ENCODE measurements around the gene RNF220. TPM values are rescaled to one million over a fixed set of nuclear protein-coding genes. Genes with fewer than 3 reads are reported as not detected.
"Not testable (repeated sequence)": the region's sequence is repeated elsewhere in the genome, so short reads cannot be mapped to it uniquely, and the experiment has no call there.

Gene RNF220
- total and polyA plus RNA-seq, 2 experiments from 2014 or later = 77.2 to 117 TPM

GRCh38 chr1:44662683-44663030, 257.6 kb downstream of the RNF220 start:
- Histone ChIP-seq H4K20me1 (ENCODE audit: insufficient read depth, poor library complexity, severe bottlenecking) (no peaks in the 10 kb centered on the region), H3K4me2 (no peak overlapping the region), H3K27ac (no peak overlapping the region), H3K9me2 (replicated peaks; ENCODE audit: insufficient read depth) (no peaks in the 10 kb centered on the region), H3K4me3 (no peak overlapping the region), H3K36me3 (replicated peaks; ENCODE audit: insufficient read depth, low read depth) (no peaks in the 10 kb centered on the region), H2AFZ (no peak overlapping the region), H3K9me3 (ENCODE audit: low read depth) (no peaks in the 10 kb centered on the region), H3K79me2 (no peaks in the 10 kb centered on the region), H3K27me3 (no peaks in the 10 kb centered on the region), H3K4me1 (ENCODE audit: insufficient read depth) (peaks cover 10% of the 10 kb centered on the region)
- 89% methylated on average over 5 of the region's 5 CpGs for WGBS (ENCODE audit: low lambda C conversion rate, missing lambda C conversion rate)
- TF ChIP-seq EZH2 (IDR thresholded peaks at IDR 0.05; ENCODE audit: borderline replicate concordance) = no peak
- TF ChIP-seq EZH2phosphoT487 (IDR thresholded peaks at IDR 0.05; ENCODE audit: low read depth, severe bottlenecking, unreplicated experiment) = no peak
- TF ChIP-seq, protein P1, sequence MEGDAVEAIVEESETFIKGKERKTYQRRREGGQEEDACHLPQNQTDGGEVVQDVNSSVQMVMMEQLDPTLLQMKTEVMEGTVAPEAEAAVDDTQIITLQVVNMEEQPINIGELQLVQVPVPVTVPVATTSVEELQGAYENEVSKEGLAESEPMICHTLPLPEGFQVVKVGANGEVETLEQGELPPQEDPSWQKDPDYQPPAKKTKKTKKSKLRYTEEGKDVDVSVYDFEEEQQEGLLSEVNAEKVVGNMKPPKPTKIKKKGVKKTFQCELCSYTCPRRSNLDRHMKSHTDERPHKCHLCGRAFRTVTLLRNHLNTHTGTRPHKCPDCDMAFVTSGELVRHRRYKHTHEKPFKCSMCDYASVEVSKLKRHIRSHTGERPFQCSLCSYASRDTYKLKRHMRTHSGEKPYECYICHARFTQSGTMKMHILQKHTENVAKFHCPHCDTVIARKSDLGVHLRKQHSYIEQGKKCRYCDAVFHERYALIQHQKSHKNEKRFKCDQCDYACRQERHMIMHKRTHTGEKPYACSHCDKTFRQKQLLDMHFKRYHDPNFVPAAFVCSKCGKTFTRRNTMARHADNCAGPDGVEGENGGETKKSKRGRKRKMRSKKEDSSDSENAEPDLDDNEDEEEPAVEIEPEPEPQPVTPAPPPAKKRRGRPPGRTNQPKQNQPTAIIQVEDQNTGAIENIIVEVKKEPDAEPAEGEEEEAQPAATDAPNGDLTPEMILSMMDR (IDR thresholded peaks at IDR 0.05; ENCODE audit: poor library complexity) = no peak
- no peak for DNase-seq (ENCODE audit: low spot score)

DNA sequence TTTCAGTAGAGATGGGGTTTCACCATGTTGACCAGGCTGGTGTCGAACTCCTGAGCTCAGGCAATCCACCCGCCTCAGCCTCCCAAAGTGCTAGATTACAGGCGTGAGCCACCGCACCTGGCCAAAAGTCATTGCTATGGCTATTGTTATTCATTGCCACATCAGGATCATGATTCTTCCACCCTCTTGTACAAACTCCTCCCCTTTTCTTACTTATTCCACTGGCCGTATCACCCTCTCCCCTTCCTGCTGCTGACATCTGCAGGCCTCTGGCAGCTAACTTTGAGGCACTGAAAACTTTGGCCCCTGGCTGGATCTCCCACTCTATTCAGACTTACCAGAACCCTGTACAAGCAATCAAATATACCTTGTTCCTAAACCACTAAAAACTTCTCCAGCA, 258.4 kb downstream of the RNF220 start:
- Histone ChIP-seq H3K4me3 (no peak overlapping the region), H3K27me3 (no peaks in the 10 kb centered on the region), H3K27ac (no peak overlapping the region), H3K9me3 (ENCODE audit: low read depth) (no peaks in the 10 kb centered on the region), H2AFZ (no peak overlapping the region), H3K79me2 (no peaks in the 10 kb centered on the region), H3K36me3 (replicated peaks; ENCODE audit: insufficient read depth, low read depth) (no peaks in the 10 kb centered on the region), H4K20me1 (ENCODE audit: insufficient read depth, poor library complexity, severe bottlenecking) (no peaks in the 10 kb centered on the region), H3K4me1 (ENCODE audit: insufficient read depth) (peaks cover 10% of the 10 kb centered on the region), H3K4me2 (no peak overlapping the region), H3K9me2 (replicated peaks; ENCODE audit: insufficient read depth) (no peaks in the 10 kb centered on the region)
- TF ChIP-seq, protein P1 (IDR thresholded peaks at IDR 0.05; ENCODE audit: poor library complexity) = no peak
- TF ChIP-seq EZH2phosphoT487 (IDR thresholded peaks at IDR 0.05; ENCODE audit: low read depth, severe bottlenecking, unreplicated experiment) = no peak
- 95% methylated on average over 5 of the region's 5 CpGs for WGBS (ENCODE audit: low lambda C conversion rate, missing lambda C conversion rate)
- DNase-seq (ENCODE audit: low spot score) = no peak

DNA sequence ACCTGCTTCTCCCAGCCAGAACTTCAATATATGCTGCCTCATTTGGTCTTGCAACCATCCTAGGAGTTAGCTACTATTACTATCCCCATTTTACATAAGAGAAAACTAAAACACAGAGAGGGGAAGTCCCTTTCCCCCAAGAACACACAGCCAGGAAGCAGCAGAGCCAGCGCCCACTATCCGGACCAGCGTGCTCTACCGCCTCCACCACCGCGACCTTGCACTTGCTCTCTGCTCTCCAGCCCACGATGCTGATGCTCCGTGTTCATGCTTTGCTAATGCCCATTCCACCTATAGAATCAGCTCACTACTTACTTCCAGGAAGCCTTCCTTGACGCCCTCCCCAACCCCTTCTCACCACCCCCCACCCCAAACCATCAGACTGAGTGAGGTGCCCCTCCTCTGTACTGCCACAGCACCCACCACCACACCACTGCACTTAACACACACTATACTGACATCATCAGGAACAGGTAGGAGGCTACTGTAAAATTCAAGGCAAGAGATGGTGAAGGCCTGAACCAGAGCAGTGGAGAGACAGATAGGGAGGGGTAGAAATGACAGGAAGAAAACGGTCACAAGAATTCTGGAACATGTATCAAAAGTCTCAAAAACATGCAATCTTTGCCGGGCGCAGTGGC, 259.8 kb downstream of the RNF220 start:
- Histone ChIP-seq H2AFZ (no peak overlapping the region), H3K9me3 (ENCODE audit: low read depth) (no peaks in the 10 kb centered on the region), H3K79me2 (no peaks in the 10 kb centered on the region), H4K20me1 (ENCODE audit: insufficient read depth, poor library complexity, severe bottlenecking) (no peaks in the 10 kb centered on the region), H3K9me2 (replicated peaks; ENCODE audit: insufficient read depth) (no peaks in the 10 kb centered on the region), H3K27ac (no peak overlapping the region), H3K4me2 (no peak overlapping the region), H3K4me1 (ENCODE audit: insufficient read depth) (peaks cover 10% of the 10 kb centered on the region), H3K27me3 (no peaks in the 10 kb centered on the region), H3K4me3 (no peak overlapping the region), H3K36me3 (replicated peaks; ENCODE audit: insufficient read depth, low read depth) (no peaks in the 10 kb centered on the region)
- TF ChIP-seq, protein P1 (IDR thresholded peaks at IDR 0.05; ENCODE audit: poor library complexity) = no peak
- TF ChIP-seq EZH2 (IDR thresholded peaks at IDR 0.05; ENCODE audit: borderline replicate concordance) (no peak), EZH2phosphoT487 (IDR thresholded peaks at IDR 0.05; ENCODE audit: low read depth, severe bottlenecking, unreplicated experiment) (no peak)
- DNase-seq (ENCODE audit: low spot score) = no peak
- WGBS (ENCODE audit: low lambda C conversion rate, missing lambda C conversion rate) = 96% methylated on average over 11 of the region's 12 CpGs

- not testable (repeated sequence) for H4K20me1 ChIP-seq (ENCODE audit: insufficient read depth, poor library complexity, severe bottlenecking); H3K27ac ChIP-seq; H3K27me3 ChIP-seq; H3K79me2 ChIP-seq; H3K4me3 ChIP-seq; H3K4me2 ChIP-seq; H3K9me3 ChIP-seq (ENCODE audit: low read depth); H2AFZ ChIP-seq; H3K4me1 ChIP-seq (ENCODE audit: insufficient read depth); H3K36me3 ChIP-seq (replicated peaks; ENCODE audit: insufficient read depth, low read depth); H3K9me2 ChIP-seq (replicated peaks; ENCODE audit: insufficient read depth); DNase-seq (ENCODE audit: low spot score)
- 100% methylated on average over 1 of the region's 1 CpG for WGBS (ENCODE audit: low lambda C conversion rate, missing lambda C conversion rate)
Measured at GRCh38 chr1:44666719-44667118, 261.7 kb downstream of the RNF220 start.
